ENCODE results near the gene KDM2A.

Gene KDM2A
- 321 to 491 (median 404) reads per million in 4 experiments for total RNA-seq

- DNase-seq: peak; percentile 98
Observed at GRCh38 chr11:67118801-67119584, at the start of gene KDM2A. TSS of gene KDM2A (plus strand) at chr11:67119263. CDS start at chr11:67121317, 2,054 bp downstream.

- peak; percentile 57 for DNase-seq
Observed at GRCh38 chr11:67071420-67072284, 47.4 kb upstream of the KDM2A start.

- DNase-seq: no peak
Observed at GRCh38 chr11:67072295-67072694, 46.8 kb upstream of the KDM2A start.

- no peak for DNase-seq
Observed at GRCh38 chr11:67073908-67074307, 45.2 kb upstream of the KDM2A start.

GRCh38 chr11:67076202-67076601 lies 42.9 kb upstream of the KDM2A start:
- no peak for DNase-seq

- no peak for DNase-seq
Observed at GRCh38 chr11:67079065-67079705, 39.9 kb upstream of the KDM2A start.

- DNase-seq: no peak
Observed at GRCh38 chr11:67082071-67082791, 36.8 kb upstream of the KDM2A start.

- no peak for DNase-seq
Observed at GRCh38 chr11:67083786-67084366, 35.2 kb upstream of the KDM2A start.

GRCh38 chr11:67085617-67086016 lies 33.4 kb upstream of the KDM2A start:
- DNase-seq: no peak

- DNase-seq: no peak
Observed at GRCh38 chr11:67090717-67091116, 28.3 kb upstream of the KDM2A start.

- no peak for DNase-seq
Observed at GRCh38 chr11:67095214-67095507, 23.9 kb upstream of the KDM2A start.

GRCh38 chr11:67098799-67099429 lies 20.1 kb upstream of the KDM2A start:
- no peak for DNase-seq

- DNase-seq: no peak
Observed at GRCh38 chr11:67099831-67100324, 19.2 kb upstream of the KDM2A start.

GRCh38 chr11:67102664-67103063 lies 16.4 kb upstream of the KDM2A start:
- no peak for DNase-seq

- DNase-seq: no peak
Observed at GRCh38 chr11:67105964-67106363, 13.1 kb upstream of the KDM2A start.

- DNase-seq: no peak
Observed at GRCh38 chr11:67111261-67111660, 7.8 kb upstream of the KDM2A start.

GRCh38 chr11:67113231-67113721 lies 5.8 kb upstream of the KDM2A start:
- DNase-seq: no peak

- no peak for DNase-seq
Observed at GRCh38 chr11:67114275-67114896, 4.7 kb upstream of the KDM2A start.

- DNase-seq: no peak
Observed at GRCh38 chr11:67116758-67117105, 2.3 kb upstream of the KDM2A start.

GRCh38 chr11:67117176-67117575 lies 1.9 kb upstream of the KDM2A start:
- DNase-seq: no peak

GRCh38 chr11:67117672-67118180 lies 1.3 kb upstream of the KDM2A start:
- peak; percentile 24 for DNase-seq
